Testis (tissue), 2 donors: ENCODE measurements around the gene MARK1.

ENCODE experiments used
- POLR2A ChIP-seq: fragments of 450-650 bp; IDR thresholded peaks from one replicate; pipeline ENCODE4 v1.6.1; 2017; ENCODE audit warnings: antibody characterized with exemption, mild to moderate bottlenecking, moderate library complexity
- TF ChIP-seq, protein P1 (sequence below), 3 experiments: fragments of 450-650 bp in 2 of 3; fragments of 200-600 bp in 1 of 3; sonication (generic) in 1 of 3; IDR thresholded peaks; one replicate each; pipeline ENCODE4 v1.5.1; 2016 to 2019; ENCODE audit warnings: antibody characterized with exemption in 3 of 3, mild to moderate bottlenecking in 2 of 3, moderate library complexity in 1 of 3

DNA sequence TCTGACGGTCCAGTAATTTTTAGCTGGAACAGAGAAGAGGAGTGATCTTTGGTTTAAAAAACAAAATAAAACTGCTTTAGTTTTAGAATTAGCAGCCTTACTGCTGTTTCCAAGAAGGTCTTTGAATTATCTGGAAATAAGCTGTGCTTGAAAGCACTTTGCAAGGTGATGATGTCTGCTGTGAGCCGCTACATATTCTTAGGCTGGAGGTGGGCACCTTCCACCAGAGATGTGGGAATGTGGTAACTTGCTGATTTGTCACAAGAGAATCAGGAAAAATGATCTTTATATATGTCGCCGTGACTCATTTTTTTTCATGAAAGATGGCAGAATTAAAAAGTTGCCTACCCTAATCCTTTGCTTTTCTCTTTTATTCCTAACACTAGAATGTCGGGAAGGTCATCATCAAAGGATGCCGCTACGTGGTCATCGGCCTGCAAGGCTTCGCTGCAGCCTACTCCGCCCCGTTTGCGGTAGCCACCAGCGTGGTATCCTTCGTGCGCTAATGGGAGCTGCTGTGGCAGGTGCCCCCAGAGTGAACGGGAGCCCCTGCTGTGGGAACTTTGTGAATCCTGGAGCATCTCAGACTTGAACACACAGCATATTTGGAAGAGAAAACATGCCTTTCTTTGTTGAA is 168.4 kb downstream of the MARK1 start:
- TF ChIP-seq, protein P1, sequence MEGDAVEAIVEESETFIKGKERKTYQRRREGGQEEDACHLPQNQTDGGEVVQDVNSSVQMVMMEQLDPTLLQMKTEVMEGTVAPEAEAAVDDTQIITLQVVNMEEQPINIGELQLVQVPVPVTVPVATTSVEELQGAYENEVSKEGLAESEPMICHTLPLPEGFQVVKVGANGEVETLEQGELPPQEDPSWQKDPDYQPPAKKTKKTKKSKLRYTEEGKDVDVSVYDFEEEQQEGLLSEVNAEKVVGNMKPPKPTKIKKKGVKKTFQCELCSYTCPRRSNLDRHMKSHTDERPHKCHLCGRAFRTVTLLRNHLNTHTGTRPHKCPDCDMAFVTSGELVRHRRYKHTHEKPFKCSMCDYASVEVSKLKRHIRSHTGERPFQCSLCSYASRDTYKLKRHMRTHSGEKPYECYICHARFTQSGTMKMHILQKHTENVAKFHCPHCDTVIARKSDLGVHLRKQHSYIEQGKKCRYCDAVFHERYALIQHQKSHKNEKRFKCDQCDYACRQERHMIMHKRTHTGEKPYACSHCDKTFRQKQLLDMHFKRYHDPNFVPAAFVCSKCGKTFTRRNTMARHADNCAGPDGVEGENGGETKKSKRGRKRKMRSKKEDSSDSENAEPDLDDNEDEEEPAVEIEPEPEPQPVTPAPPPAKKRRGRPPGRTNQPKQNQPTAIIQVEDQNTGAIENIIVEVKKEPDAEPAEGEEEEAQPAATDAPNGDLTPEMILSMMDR (IDR thresholded peaks at IDR 0.05) = no peak
- no peak for TF ChIP-seq POLR2A
